Measurements from ENCODE around the gene KLHL29. TPM values are rescaled to one million over a fixed set of nuclear protein-coding genes. Genes with fewer than 3 reads are reported as not detected.

The KLHL29 gene
- total RNA-seq, 2 donors from 2014 or later: 1.0 to 2.4 TPM

- Histone ChIP-seq H3K9me3 (ENCODE audit: control insufficient read depth, low read length) (peaks cover 5% of the 10 kb centered on the region), H3K27ac (ENCODE audit: low read depth, low read length) (no peak overlapping the region), H3K36me3 (ENCODE audit: control insufficient read depth, insufficient read depth, low read length) (no peaks in the 10 kb centered on the region), H3K27me3 (ENCODE audit: control insufficient read depth, insufficient read depth, low read length, poor library complexity, severe bottlenecking) (no peaks in the 10 kb centered on the region), H3K4me3 (ENCODE audit: low read length) (no peak overlapping the region), H3K4me1 (ENCODE audit: control insufficient read depth, insufficient read depth, low read length) (no peaks in the 10 kb centered on the region), H3K9ac (ENCODE audit: extremely low read depth, low read length, poor library complexity, severe bottlenecking) (no peak overlapping the region)
- no peak overlapping the region for H3K4me3 Mint-ChIP-seq
- H3K36me3 Mint-ChIP-seq (ENCODE audit: low read depth): peaks cover 21% of the 10 kb centered on the region
- no peak for DNase-seq
- no peaks in the 10 kb centered on the region for H3K4me1 Mint-ChIP-seq
- 92 to 94% methylated on average over 23 to 32 of the region's 32 CpGs for WGBS, 2 experiments (ENCODE audit: insufficient coverage in 1 of 2, insufficient read length in 1 of 2)
- H3K27ac Mint-ChIP-seq: no peak overlapping the region
- peaks cover 5% of the 10 kb centered on the region for H3K9me3 Mint-ChIP-seq
- TF ChIP-seq, protein P1, sequence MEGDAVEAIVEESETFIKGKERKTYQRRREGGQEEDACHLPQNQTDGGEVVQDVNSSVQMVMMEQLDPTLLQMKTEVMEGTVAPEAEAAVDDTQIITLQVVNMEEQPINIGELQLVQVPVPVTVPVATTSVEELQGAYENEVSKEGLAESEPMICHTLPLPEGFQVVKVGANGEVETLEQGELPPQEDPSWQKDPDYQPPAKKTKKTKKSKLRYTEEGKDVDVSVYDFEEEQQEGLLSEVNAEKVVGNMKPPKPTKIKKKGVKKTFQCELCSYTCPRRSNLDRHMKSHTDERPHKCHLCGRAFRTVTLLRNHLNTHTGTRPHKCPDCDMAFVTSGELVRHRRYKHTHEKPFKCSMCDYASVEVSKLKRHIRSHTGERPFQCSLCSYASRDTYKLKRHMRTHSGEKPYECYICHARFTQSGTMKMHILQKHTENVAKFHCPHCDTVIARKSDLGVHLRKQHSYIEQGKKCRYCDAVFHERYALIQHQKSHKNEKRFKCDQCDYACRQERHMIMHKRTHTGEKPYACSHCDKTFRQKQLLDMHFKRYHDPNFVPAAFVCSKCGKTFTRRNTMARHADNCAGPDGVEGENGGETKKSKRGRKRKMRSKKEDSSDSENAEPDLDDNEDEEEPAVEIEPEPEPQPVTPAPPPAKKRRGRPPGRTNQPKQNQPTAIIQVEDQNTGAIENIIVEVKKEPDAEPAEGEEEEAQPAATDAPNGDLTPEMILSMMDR (conservative IDR thresholded peaks at IDR 0.05): no peak
- no peaks in the 10 kb centered on the region for H3K27me3 Mint-ChIP-seq (ENCODE audit: insufficient read depth)
Measured at GRCh38 chr2:23695890-23696751, 311.1 kb downstream of the KLHL29 start.

DNA sequence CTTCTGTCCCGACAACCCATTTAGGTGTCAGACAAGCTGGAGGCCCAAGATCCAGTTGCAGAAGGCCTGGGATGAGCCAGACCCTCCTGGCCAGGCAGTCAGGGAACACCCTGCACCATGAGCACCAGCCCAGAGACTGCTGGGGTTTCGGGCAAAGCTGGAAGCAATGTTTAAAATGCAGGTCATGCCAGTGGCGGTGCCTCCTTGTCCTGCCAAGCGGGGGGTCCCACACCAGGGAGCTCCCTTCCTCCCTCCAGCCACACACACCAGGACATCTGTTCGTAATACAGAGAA, 311.7 kb downstream of the KLHL29 start:
- peaks cover 5% of the 10 kb centered on the region for H3K9me3 Mint-ChIP-seq
- H3K4me3 ChIP-seq (ENCODE audit: low read length): no peak overlapping the region
- TF ChIP-seq, protein P1 (conservative IDR thresholded peaks at IDR 0.05): no peak

GRCh38 chr2:23697256-23698075, 312.5 kb downstream of the KLHL29 start:
- H3K9me3 Mint-ChIP-seq: peaks cover 5% of the 10 kb centered on the region
- DNase-seq: no peak
- WGBS, 2 experiments (ENCODE audit: insufficient coverage in 1 of 2, insufficient read length in 1 of 2): 90 to 99% methylated on average over 9 to 12 of the region's 12 CpGs
- Histone ChIP-seq H3K4me3 (ENCODE audit: low read length) (no peak overlapping the region), H3K27me3 (ENCODE audit: control insufficient read depth, insufficient read depth, low read length, poor library complexity, severe bottlenecking) (no peaks in the 10 kb centered on the region), H3K27ac (ENCODE audit: low read depth, low read length) (peak overlapping the region; percentile 55), H3K9me3 (ENCODE audit: control insufficient read depth, low read length) (peaks cover 5% of the 10 kb centered on the region), H3K9ac (ENCODE audit: extremely low read depth, low read length, poor library complexity, severe bottlenecking) (no peak overlapping the region), H3K36me3 (ENCODE audit: control insufficient read depth, insufficient read depth, low read length) (no peaks in the 10 kb centered on the region), H3K4me1 (ENCODE audit: control insufficient read depth, insufficient read depth, low read length) (no peaks in the 10 kb centered on the region)
- TF ChIP-seq, protein P1 (conservative IDR thresholded peaks at IDR 0.05): no peak
- no peaks in the 10 kb centered on the region for H3K27me3 Mint-ChIP-seq (ENCODE audit: insufficient read depth)
- H3K4me3 Mint-ChIP-seq: no peak overlapping the region
- peaks cover 19% of the 10 kb centered on the region for H3K36me3 Mint-ChIP-seq (ENCODE audit: low read depth)
- H3K27ac Mint-ChIP-seq: no peak overlapping the region
- H3K4me1 Mint-ChIP-seq: no peaks in the 10 kb centered on the region

More for the DNA sequence above, 311.7 kb downstream of the KLHL29 start:
- H3K4me1 ChIP-seq (ENCODE audit: control insufficient read depth, insufficient read depth, low read length): no peaks in the 10 kb centered on the region
- Mint-ChIP-seq H3K4me3 (no peak overlapping the region), H3K27me3 (ENCODE audit: insufficient read depth) (no peaks in the 10 kb centered on the region), H3K27ac (no peak overlapping the region), H3K36me3 (ENCODE audit: low read depth) (peaks cover 19% of the 10 kb centered on the region), H3K4me1 (no peaks in the 10 kb centered on the region)
- no peak overlapping the region for H3K9ac ChIP-seq (ENCODE audit: extremely low read depth, low read length, poor library complexity, severe bottlenecking)
- H3K9me3 ChIP-seq (ENCODE audit: control insufficient read depth, low read length): peaks cover 5% of the 10 kb centered on the region
- H3K27me3 ChIP-seq (ENCODE audit: control insufficient read depth, insufficient read depth, low read length, poor library complexity, severe bottlenecking): no peaks in the 10 kb centered on the region
- no peaks in the 10 kb centered on the region for H3K36me3 ChIP-seq (ENCODE audit: control insufficient read depth, insufficient read depth, low read length)
- no peak for DNase-seq
- WGBS, 2 experiments (ENCODE audit: insufficient coverage in 1 of 2, insufficient read length in 1 of 2): 93 to 100% methylated on average over 2 to 5 of the region's 5 CpGs
- no peak overlapping the region for H3K27ac ChIP-seq (ENCODE audit: low read depth, low read length)

Data from endodermal cell (in vitro differentiated cells).